NB4 (cell line): ENCODE results near the gene HSPA12A.

ENCODE experiments used
- POLR2A ChIP-seq: IDR thresholded peaks from 2 replicates; pipeline ENCODE4 v1.6.1; 2011; ENCODE audit warnings: mild to moderate bottlenecking; ENCODE audit not compliant: insufficient read length; ENCODE audit errors: extremely low read depth
- TF ChIP-seq, protein P1 (sequence below): IDR thresholded peaks from one replicate; pipeline ENCODE4 v1.5.1; 2012; ENCODE audit warnings: low read depth, low read length

- no peak for TF ChIP-seq POLR2A
- TF ChIP-seq, protein P1, sequence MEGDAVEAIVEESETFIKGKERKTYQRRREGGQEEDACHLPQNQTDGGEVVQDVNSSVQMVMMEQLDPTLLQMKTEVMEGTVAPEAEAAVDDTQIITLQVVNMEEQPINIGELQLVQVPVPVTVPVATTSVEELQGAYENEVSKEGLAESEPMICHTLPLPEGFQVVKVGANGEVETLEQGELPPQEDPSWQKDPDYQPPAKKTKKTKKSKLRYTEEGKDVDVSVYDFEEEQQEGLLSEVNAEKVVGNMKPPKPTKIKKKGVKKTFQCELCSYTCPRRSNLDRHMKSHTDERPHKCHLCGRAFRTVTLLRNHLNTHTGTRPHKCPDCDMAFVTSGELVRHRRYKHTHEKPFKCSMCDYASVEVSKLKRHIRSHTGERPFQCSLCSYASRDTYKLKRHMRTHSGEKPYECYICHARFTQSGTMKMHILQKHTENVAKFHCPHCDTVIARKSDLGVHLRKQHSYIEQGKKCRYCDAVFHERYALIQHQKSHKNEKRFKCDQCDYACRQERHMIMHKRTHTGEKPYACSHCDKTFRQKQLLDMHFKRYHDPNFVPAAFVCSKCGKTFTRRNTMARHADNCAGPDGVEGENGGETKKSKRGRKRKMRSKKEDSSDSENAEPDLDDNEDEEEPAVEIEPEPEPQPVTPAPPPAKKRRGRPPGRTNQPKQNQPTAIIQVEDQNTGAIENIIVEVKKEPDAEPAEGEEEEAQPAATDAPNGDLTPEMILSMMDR = no peak
Observed at GRCh38 chr10:116766241-116766827, 24.0 kb upstream of the HSPA12A start.
